PC-3 (cell line): ENCODE results near the gene CYB561A3. TPM values are rescaled to one million over a fixed set of nuclear protein-coding genes. Genes with fewer than 3 reads are reported as not detected.

Experiments used
- ATAC-seq: fragments of 200-7000 bp; cut with Tn5 transposase; 2 replicates; pipeline ENCODE4 v1.9.1; 2020; ENCODE audit warnings: mild to moderate bottlenecking, moderate library complexity
- BruUV-seq: library from RNA; stranded (reverse); fragments of 400-500 nt; replicated peaks from 2 replicates; lab custom pipeline; 2021; lab: Mats Ljungman, UMichigan
- CTCF ChIA-PET: fragments of 300-600 bp; sonication (Branson Sonifier 250); formaldehyde crosslinking; loops from one replicate; lab custom pipeline; 2022; ENCODE audit warnings: antibody characterized with exemption; lab: Charles Lee
- POLR2A ChIA-PET: fragments of 300-600 bp; sonication (Branson Sonifier 250); formaldehyde crosslinking; loops from one replicate; lab custom pipeline; 2022; ENCODE audit warnings: antibody characterized with exemption; ENCODE audit not compliant: unreplicated experiment; lab: Charles Lee
- DNase-seq: peaks from one replicate; pipeline ENCODE4 v3.0.0-alpha.2; 2015
- H2AFZ ChIP-seq: fragments of 300-600 bp; sonication (generic); 2 replicates; pipeline ENCODE4 v1.6.0; 2016; ENCODE audit warnings: antibody characterized with exemption, low read length
- H3F3A ChIP-seq: fragments of 300-600 bp; sonication (generic); one replicate; pipeline ENCODE4 v1.6.0; 2017; ENCODE audit warnings: antibody characterized with exemption, low read length, control low read depth, mild to moderate bottlenecking; ENCODE audit not compliant: unreplicated experiment
- H3K27ac ChIP-seq: fragments of 300-600 bp; sonication (generic); 2 replicates; pipeline ENCODE4 v1.5.1; 2016; ENCODE audit warnings: mild to moderate bottlenecking, low read length
- H3K27me3 ChIP-seq: fragments of 300-600 bp; sonication (generic); 2 replicates; pipeline ENCODE4 v1.6.1; 2016; ENCODE audit warnings: low read length, mixed read lengths
- H3K36me3 ChIP-seq: fragments of 300-600 bp; sonication (generic); 2 replicates; pipeline ENCODE4 v1.6.1; 2016; ENCODE audit warnings: low read depth, mixed run types, low read length, mixed read lengths
- H3K4me1 ChIP-seq: fragments of 300-600 bp; sonication (generic); 2 replicates; pipeline ENCODE4 v1.5.1; 2016; ENCODE audit warnings: low read length; ENCODE audit not compliant: insufficient read depth
- H3K4me2 ChIP-seq: fragments of 300-600 bp; sonication (generic); 2 replicates; pipeline ENCODE4 v1.6.0; 2016; ENCODE audit warnings: low read length
- H3K4me3 ChIP-seq: fragments of 300-600 bp; sonication (generic); 2 replicates; pipeline ENCODE4 v1.5.1; 2016; ENCODE audit warnings: mild to moderate bottlenecking, low read length, mixed read lengths
- H3K79me2 ChIP-seq: fragments of 300-600 bp; sonication (generic); 2 replicates; pipeline ENCODE4 v1.6.1; 2017; ENCODE audit warnings: low read length, mixed read lengths
- H3K9ac ChIP-seq: fragments of 300-600 bp; sonication (generic); 2 replicates; pipeline ENCODE4 v1.6.0; 2016; ENCODE audit warnings: mild to moderate bottlenecking, low read length
- H3K9me2 ChIP-seq: fragments of 300-600 bp; sonication (generic); replicated peaks from 2 replicates; pipeline ENCODE4 v1.6.1; 2016; ENCODE audit warnings: mixed run types, low read length, mixed read lengths
- H3K9me3 ChIP-seq: fragments of 300-600 bp; sonication (generic); 2 replicates; pipeline ENCODE4 v1.6.1; 2016; ENCODE audit warnings: low read length, mixed read lengths
- H4K20me1 ChIP-seq: fragments of 300-600 bp; sonication (generic); 2 replicates; pipeline ENCODE4 v1.6.1; 2016; ENCODE audit warnings: low read length, mixed read lengths
- EZH2 ChIP-seq: fragments of 300-600 bp; sonication (generic); IDR thresholded peaks from one replicate; pipeline ENCODE4 v1.6.1; 2017; ENCODE audit warnings: antibody characterized with exemption, mild to moderate bottlenecking, low read length; ENCODE audit not compliant: unreplicated experiment
- EZH2phosphoT487 ChIP-seq: fragments of 300-600 bp; sonication (generic); IDR thresholded peaks from 2 replicates; pipeline ENCODE4 v1.6.1; 2018; ENCODE audit warnings: mild to moderate bottlenecking, antibody characterized with exemption, low read length, borderline replicate concordance
- intact Hi-C: fragments of 100-400 bp; cut with micrococcal nuclease; formaldehyde crosslinking; loops from 2 replicates; pipeline ENCODE4 v1.9.0; 2023
- total RNA-seq: library from RNA; depleted of rRNA; stranded (reverse); fragments of >200 nt; gene quantifications from 2 replicates; pipeline ENCODE4 v1.2.3, GENCODE V29; 2014
- TF ChIP-seq, protein P1 (sequence below): fragments of 300-600 bp; sonication (generic); conservative IDR thresholded peaks from 2 replicates; pipeline ENCODE4 v1.5.1; 2017; ENCODE audit warnings: antibody characterized with exemption, low read depth, mild to moderate bottlenecking, low read length

CYB561A3 gene
- total RNA-seq, 1 experiment from 2014 or later, result 51.2 TPM

DNA sequence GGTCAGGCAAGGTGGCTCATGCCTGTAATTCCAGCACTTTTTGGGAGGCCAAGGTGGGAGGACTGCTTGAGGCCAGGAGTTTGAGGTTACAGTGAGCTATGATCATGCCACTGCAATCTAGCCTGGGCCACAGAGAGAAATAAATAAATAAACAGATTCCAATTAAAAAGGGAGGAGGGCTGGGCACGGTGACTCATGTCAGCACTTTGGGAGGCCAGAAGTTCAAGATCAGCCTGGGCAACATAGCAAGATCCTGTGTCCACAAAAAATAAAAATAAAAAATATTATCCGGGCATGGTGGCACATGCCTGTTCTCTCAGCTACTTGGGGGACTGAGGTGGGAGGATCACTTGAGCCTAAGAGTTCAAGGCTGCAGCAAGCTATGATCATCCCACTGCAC lies 7.5 kb downstream of the CYB561A3 start:
- no peak for ATAC-seq
- intact Hi-C loops, result no loop called here
- H2AFZ ChIP-seq, result no peak overlapping the region

DNA sequence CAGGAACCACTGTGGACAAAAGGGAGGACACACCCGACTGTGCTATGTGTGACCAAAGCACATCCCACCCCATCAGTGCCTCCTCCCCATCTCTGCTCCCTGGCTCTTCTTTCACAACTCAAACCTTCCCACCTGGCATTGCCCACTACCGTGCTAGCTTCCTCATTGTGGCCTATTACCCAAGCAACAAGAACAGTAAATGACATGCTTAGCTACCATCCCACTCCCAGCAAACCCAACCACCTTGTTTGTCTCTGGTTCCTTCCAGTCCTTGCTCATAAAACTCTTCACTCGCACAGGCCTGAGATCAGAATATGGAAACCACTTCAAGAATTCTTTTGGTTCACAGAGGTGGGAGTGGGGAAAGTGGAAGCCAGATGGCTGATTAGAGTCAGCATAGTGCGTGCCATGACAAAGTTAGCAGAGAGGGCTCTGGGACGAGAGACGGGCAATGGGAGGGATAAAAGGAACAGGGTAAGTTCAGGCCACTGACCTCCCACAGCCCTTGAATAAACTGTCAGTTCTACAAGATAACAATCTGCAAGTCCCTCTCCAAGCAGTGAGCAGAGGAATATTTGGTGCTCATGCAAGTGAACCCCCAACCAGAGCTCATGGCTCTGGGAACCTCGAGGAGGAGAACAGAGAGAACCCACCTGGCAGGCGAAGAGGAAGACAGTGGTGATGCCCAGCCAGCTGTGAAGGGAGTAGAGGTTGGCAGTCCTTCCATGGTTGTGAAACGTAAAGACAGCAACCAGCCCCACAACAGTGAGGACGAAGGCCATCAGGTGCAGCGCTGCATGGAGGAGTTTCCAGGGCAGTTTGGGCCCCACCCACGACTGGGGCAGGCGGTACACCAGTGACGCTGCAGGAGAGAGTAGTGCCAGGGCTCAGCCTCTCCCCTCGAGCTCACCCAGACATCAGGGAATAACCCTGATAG lies 8.3 kb downstream of the CYB561A3 start:
- CTCF ChIA-PET, result no interaction called here
- no TSS peak for BruUV-seq
- no peak; the same call in 1 of the 2 replicates for ATAC-seq

More for the DNA sequence above, 7.5 kb downstream of the CYB561A3 start:
- no TSS peak for BruUV-seq
- no peaks in the 10 kb centered on the region for H3F3A ChIP-seq
- peaks cover 4% of the 10 kb centered on the region; the same call in 1 of the 2 replicates for H3K36me3 ChIP-seq
- H3K27me3 ChIP-seq, result no peaks in the 10 kb centered on the region
- H3K27ac ChIP-seq, result no peak overlapping the region
- H3K79me2 ChIP-seq, result 0 out of 2 replicates have a peak, but pooled peaks cover 2% of the 10 kb centered on the region
- ChIA-PET POLR2A (no interaction called here), CTCF (no interaction called here)
- no peaks in the 10 kb centered on the region for H3K9me3 ChIP-seq
- no peak overlapping the region for H3K4me3 ChIP-seq
- H4K20me1 ChIP-seq, result no peaks in the 10 kb centered on the region
- no peak for DNase-seq
- H3K4me2 ChIP-seq, result no peak overlapping the region
- H3K9ac ChIP-seq, result no peak overlapping the region
- TF ChIP-seq EZH2phosphoT487 (no peak), EZH2 (no peak)
- TF ChIP-seq, protein P1, sequence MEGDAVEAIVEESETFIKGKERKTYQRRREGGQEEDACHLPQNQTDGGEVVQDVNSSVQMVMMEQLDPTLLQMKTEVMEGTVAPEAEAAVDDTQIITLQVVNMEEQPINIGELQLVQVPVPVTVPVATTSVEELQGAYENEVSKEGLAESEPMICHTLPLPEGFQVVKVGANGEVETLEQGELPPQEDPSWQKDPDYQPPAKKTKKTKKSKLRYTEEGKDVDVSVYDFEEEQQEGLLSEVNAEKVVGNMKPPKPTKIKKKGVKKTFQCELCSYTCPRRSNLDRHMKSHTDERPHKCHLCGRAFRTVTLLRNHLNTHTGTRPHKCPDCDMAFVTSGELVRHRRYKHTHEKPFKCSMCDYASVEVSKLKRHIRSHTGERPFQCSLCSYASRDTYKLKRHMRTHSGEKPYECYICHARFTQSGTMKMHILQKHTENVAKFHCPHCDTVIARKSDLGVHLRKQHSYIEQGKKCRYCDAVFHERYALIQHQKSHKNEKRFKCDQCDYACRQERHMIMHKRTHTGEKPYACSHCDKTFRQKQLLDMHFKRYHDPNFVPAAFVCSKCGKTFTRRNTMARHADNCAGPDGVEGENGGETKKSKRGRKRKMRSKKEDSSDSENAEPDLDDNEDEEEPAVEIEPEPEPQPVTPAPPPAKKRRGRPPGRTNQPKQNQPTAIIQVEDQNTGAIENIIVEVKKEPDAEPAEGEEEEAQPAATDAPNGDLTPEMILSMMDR, result no peak
- H3K9me2 ChIP-seq, result no peaks in the 10 kb centered on the region
- H3K4me1 ChIP-seq, result no peaks in the 10 kb centered on the region

More for the DNA sequence above, 8.3 kb downstream of the CYB561A3 start:
- no peak for DNase-seq
- Histone ChIP-seq H3K79me2 (no peaks in the 10 kb centered on the region), H4K20me1 (no peaks in the 10 kb centered on the region), H3K4me2 (no peak overlapping the region), H3K9me2 (no peaks in the 10 kb centered on the region), H3F3A (no peaks in the 10 kb centered on the region), H3K27ac (no peak overlapping the region), H3K27me3 (no peaks in the 10 kb centered on the region), H2AFZ (no peak overlapping the region), H3K4me1 (no peaks in the 10 kb centered on the region), H3K4me3 (no peak overlapping the region), H3K36me3 (peaks cover 11% of the 10 kb centered on the region; the same call in 1 of the 2 replicates), H3K9ac (no peak overlapping the region), H3K9me3 (no peaks in the 10 kb centered on the region)
- intact Hi-C loops, result no loop called here
- TF ChIP-seq, protein P1, result no peak
- TF ChIP-seq EZH2phosphoT487, result no peak
- no peak for TF ChIP-seq EZH2
- POLR2A ChIA-PET, result no interaction called here
